ENCODE data around the gene USP31.

- no peak for TF ChIP-seq CTCF (IDR thresholded peaks at IDR 0.05; ENCODE audit: poor library complexity)
- TF ChIP-seq EZH2 (IDR thresholded peaks at IDR 0.05; ENCODE audit: borderline replicate concordance) = no peak
Measured at GRCh38 chr16:23196539-23196938, 47.3 kb upstream of the USP31 start.

All from hepatocyte (in vitro differentiated cells).